NCI-H446 (cell line): ENCODE measurements around the gene TMEM267.
"Not testable (repeated sequence)": the region's sequence is repeated elsewhere in the genome, so short reads cannot be mapped to it uniquely, and the experiment has no call there.

ENCODE experiments used
- DNase-seq, 2 experiments: peaks; one replicate each; lab custom pipeline; 2025; lab: John Stamatoyannopoulos, UW

The TMEM267 gene

GRCh38 chr5:43409809-43410271, 73.8 kb downstream of the TMEM267 start:
- no peak for DNase-seq

DNA sequence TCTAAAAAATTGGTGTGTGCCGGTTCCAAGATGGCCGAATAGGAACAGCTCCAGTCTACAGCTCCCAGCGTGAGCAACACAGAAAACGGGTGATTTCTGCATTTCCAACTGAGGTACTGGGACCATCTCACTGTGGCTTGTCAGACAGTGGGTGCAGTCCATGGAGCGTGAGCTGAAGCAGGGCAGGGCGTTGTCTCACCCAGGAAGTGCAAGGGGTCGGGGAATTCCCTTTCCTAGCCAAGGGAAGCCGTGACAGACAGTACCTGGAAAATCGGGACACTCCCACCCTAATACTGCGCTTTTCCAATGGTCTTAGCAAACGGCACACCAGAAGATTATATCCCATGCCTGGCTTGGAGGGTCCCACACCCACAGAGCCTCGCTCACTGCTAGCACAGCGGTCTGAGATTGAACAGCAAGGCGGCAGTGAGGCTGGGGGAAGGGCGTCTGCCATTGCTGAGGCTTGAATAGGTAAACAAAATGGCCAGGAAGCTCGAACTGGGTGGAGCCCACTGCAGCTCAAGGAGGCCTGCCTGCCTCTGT, 81.1 kb downstream of the TMEM267 start:
- DNase-seq: not testable (repeated sequence)

- peak in 1 of 2 experiments; percentile 31 for DNase-seq
These were observed 81.8 kb downstream of the TMEM267 start for GRCh38 chr5:43401827-43402226.

GRCh38 chr5:43400082-43400481, 83.6 kb downstream of the TMEM267 start:
- peak in 1 of 2 experiments; percentile 58 for DNase-seq

DNA sequence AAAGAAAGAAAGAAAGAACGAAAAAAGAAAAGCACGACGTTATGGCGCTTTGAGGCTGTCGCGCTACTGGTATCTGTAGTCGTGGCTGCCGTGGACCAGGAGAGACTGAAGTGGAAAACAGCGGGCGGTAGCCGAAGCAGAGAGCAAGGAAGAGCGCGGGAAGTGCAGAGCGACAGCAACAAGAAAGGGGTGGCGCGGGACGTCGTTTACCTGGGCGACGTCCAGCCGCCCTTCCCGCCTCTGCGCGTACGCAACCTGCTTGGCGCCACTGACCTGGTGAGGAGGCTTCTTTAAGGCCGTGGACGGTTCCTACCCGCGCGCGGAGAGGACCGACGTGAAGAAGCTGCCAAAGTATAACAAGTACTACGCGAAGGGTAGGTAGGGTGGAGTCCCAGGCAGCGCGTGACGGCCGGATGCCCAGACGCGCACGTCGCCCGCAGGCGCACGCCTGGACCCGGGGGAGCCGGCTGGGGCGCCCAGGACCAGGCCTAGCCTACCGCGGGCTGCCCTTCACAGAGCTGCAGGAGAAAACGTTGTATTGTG, 86.8 kb downstream of the TMEM267 start:
- DNase-seq: no peak
